Activated effector memory CD4-positive, alpha-beta T cell treated with Interleukin-2 at 50 U/mL for 16 hours (primary cell): ENCODE results near the gene CCDC57.

Source experiments
- DNase-seq: peaks from one replicate; pipeline ENCODE4 v3.0.0-alpha.2; 2020

CCDC57 gene

GRCh38 chr17:82235056-82235774, 22.6 kb upstream of the CCDC57 start:
- no peak for DNase-seq

GRCh38 chr17:82234211-82235055, 21.8 kb upstream of the CCDC57 start:
- no peak for DNase-seq

GRCh38 chr17:82232876-82233785, 20.5 kb upstream of the CCDC57 start:
- DNase-seq: no peak

DNA sequence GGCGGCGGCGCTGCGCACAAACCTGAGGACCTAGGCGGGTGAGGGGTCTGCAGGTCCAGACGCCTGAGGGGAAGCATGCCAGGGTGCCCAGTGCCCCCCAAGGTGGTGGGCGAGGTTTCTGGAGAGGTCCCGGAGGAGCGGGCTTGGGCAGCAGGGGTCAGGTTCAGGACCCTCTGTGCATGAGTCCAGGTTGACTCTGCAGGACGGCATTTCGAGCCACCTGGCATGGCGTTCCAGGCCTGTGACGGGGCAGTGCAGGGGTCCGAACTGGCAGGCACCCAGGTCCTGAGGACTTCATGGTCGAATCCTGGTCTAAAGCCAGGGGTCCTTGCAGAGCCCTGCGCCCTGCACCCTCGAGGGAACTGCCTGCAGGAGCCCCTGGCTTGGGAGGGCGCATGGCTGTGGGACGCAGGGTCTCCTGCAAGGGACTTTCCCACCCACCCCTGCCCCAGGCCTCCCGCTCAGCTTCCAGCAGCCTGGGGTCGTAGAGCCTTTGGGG, 19.7 kb upstream of the CCDC57 start:
- no peak for DNase-seq

- no peak for DNase-seq
Observed at GRCh38 chr17:82231562-82232321, 19.1 kb upstream of the CCDC57 start.

DNA sequence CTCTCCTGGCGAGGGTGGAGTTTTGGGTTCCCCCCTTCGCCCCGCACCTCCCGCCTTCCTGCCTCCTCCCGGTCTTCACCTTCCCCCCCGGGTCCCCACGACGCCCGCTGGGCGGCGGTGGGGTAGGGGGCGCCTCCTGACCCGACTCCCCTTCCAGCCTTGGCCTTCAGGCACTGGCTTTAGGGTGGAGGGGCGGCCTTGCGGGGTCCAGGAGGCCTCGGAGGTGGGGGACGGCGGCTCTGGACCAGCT, 18.6 kb upstream of the CCDC57 start:
- DNase-seq: no peak

- DNase-seq: peak; percentile 37
Observed at GRCh38 chr17:82230609-82231311, 18.1 kb upstream of the CCDC57 start.

GRCh38 chr17:82229698-82230608, 17.3 kb upstream of the CCDC57 start:
- no peak for DNase-seq

GRCh38 chr17:82228842-82229697, 16.4 kb upstream of the CCDC57 start, which contains the start of gene SLC16A3:
Gene SLC16A3 (plus strand): TSS chr17:82229042. CDS start chr17:82236009, 6,967 bp downstream.
- DNase-seq: peak; percentile 51

DNA sequence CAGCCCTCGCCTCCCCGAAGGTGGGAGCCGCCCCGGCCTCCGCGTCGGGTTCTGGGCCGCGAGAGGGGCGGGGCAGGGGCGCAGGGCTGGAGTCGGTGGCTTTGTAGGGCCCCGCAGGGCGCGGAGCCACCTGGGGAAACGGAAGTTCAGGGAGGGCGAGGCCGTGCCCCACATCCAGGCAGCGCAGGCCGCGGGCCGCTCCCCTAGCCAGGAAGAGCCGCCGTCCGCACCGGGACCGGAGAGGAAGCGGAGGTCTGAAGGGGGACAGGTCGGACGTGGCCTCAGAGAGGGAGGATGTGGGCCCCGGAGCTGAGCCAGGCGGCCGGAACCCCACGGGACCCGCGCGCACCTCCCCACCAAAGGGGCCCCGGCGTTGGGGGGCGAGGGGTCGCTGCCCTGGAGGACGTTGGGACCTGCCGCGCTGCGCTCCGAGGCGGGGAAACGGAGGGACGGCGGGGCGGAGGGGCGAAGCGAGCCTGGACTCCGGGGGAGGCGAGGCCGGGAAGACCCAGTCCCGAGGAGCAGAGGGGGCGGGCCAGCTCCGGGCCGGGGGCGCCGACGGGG, 15.7 kb upstream of the CCDC57 start:
- DNase-seq: peak; percentile 57

GRCh38 chr17:82227629-82228277, 15.1 kb upstream of the CCDC57 start:
- no peak for DNase-seq

DNA sequence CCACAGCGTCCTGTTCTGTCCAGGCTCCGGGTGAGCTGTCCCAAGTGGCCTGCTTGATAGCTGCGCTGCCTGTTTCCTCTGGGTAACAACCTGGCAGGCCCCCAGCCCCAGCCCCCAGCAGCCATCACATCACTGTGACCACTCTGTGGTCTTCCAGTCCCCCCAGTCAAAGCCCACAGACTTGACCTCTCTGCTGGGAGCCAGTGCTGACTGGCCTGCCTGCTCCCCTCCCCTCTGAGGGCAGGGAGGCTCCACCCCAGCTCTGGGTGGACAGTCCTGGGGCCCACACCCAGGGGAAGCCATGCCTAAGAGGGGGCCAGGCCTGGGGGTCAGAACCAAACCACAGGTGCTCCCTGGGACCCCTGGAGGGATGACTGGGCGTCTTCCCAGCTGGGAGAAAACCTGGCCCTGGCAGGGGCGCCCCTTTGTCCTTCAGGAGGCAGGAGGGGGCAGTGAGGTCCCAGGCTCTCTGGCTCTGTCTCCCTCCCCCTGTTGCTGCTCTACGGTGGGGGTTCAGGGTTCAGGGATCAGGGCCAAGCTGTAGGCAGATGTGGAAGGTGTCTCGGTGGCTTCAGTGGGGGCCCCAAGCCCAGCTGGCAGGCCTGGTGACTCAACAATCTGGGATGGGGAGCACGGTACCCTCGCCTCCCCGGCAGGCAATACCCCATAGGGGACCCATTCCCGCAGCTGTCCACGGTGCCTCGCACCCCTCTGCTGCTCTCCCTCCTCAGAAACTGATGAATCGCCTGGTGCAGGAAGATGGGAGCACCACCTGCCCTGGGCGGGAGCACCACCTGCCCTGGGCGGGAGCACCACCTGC, 14.4 kb upstream of the CCDC57 start:
- DNase-seq: no peak

DNA sequence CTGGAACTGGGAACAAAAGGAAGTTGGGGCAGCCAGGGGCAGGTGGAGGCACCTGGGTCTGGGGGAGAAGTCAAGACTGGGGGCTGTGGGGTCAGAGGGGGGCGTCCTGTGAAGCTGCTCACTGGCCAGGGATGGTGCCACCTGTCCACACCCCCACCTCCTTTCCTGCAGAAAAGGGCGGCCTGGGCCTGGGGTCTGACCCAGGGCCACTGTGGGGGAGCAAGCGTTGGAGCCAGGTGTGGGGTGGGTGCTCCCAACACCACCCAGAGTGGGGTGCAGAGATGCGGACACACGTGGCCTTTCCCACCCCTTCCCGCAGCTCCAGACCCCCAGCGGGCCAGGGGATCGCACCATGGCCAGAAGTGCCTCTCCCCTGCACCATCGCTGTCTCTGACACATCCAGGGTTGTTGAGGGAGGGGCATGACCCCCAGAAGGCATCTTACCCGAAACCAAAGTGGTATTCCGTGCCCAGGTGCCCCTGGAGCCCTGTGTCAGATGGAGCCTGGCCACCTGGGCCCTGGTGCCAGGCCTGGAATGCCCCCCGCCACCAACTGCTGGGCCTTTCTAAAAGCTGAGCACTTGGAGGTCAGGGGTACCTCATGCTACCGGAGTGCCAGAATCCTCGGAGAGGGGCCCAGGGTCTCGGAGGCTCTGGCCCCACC, 13.6 kb upstream of the CCDC57 start:
- no peak for DNase-seq

DNA sequence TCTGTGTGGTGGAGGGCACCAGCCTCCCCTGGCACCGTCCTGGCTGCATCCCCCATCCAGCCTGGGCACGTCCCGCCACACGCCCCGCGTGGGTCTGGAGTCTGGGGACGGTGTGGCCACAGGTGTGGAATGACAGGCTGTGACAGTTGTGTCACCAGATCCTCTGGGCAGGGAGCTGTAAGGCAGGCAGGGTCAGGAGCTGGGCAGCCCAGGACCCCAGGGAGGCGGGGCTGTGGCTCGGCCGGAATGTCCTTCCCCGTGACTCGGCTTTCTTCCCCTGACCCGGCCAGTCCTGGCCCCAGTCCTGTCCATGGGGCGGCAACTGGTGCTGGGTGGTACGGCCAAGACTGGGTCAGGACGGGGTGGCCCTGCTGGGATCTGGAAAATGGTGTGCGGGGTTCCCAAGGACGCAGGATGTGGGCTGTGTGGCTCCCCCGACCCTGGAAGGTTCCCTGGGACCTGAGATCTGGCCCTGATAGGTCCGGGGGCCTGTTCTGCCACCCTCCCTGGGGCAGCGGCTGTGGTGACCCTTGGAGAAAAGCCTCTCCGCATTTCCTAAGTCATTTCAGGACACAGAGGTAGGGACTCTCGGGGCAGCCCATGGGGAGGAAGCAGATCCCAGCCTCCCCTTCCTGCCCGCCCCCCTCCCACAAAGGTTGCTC, 12.9 kb upstream of the CCDC57 start:
- no peak for DNase-seq

- DNase-seq: no peak
Observed at GRCh38 chr17:82224666-82225065, 12.0 kb upstream of the CCDC57 start.

DNA sequence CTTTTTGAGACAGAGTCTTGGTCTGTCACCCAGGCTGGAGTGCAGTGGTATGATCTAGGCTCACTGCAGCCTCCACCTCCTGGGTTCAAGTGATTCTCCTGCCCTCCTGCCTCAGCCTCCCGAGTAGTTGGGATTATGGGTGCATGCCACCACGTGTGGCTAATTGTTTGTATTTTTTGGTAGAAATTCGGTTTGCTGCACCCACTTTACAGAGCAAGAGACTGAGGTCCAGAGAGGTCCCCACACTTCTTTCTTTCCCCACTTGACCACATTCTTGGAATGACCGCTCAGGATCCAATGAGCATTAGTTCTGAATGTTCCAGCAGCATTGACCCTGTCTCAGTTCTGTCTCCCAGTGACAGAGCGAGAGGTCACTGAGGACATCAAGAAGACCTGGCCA, 10.9 kb upstream of the CCDC57 start:
- no peak for DNase-seq

DNA sequence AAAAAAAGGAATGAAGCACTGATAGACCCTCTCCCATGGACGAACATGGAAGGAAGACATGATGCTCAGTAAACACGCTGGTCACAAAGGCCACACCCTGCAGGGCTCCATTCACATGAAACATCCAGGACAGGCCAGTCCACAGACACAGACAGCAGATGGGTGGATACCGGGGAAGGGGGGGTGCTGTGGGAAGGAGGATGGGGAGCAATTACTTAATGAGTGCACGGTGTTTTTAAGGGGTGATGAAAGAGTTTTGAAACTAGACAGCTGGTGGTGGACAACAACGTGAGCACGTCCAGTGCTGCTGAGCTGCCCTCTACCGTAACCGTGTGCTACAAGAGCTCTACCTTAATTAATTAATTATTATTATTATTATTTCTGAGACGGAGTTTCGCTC, 10.2 kb upstream of the CCDC57 start:
- no peak for DNase-seq
